ENCODE measurements around the gene UNC13A. TPM values are rescaled to one million over a fixed set of nuclear protein-coding genes. Genes with fewer than 3 reads are reported as not detected.
A peak's percentile ranks its signal among the peaks of the same experiment; 100 is the strongest.
"Not testable (repeated sequence)": the region's sequence is repeated elsewhere in the genome, so short reads cannot be mapped to it uniquely, and the experiment has no call there.

UNC13A gene
- total RNA-seq, 6 experiments from 2014 or later = 0.07 to 0.71 (median 0.21) TPM

DNA sequence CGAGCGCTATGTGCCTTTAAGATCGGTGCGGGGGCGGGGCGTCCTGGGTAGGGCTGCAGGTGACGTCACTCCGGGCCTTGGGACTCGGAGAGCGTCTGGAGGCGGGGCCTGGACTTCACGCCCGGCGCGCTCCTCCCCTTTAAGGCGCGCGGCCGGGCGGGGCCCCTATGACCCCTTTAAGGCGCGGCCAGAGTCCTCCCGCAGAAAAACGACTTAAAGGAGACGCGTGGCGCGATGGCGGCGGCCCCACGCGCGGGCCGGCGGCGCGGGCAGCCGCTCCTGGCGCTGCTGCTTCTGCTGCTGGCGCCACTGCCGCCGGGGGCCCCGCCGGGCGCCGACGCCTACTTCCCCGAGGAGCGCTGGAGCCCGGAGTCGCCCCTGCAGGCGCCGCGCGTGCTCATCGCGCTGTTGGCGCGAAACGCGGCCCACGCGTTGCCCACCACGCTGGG, 132.7 kb downstream of the UNC13A start, which contains the start of gene COLGALT1:
TSS of gene COLGALT1 (plus strand) at position 170 of the 449 bp plus-strand sequence. CDS start at position 235, 65 bp downstream.
- Mint-ChIP-seq H3K27me3 (ENCODE audit: insufficient read depth) (no peaks in the 10 kb centered on the region), H3K4me1 (ENCODE audit: low read depth) (peaks cover 38% of the 10 kb centered on the region), H3K9me3 (no peaks in the 10 kb centered on the region), H3K4me3 (peak within 1 kb of the TSS; percentile 91), H3K27ac (peak within 1 kb of the TSS; percentile 69), H3K36me3 (ENCODE audit: low read depth) (peaks cover 6% of the 10 kb centered on the region; the same call in 1 of the 2 replicates)
- peak; percentile 87 for DNase-seq
- no peak for TF ChIP-seq CTCF (IDR thresholded peaks at IDR 0.05)

DNA sequence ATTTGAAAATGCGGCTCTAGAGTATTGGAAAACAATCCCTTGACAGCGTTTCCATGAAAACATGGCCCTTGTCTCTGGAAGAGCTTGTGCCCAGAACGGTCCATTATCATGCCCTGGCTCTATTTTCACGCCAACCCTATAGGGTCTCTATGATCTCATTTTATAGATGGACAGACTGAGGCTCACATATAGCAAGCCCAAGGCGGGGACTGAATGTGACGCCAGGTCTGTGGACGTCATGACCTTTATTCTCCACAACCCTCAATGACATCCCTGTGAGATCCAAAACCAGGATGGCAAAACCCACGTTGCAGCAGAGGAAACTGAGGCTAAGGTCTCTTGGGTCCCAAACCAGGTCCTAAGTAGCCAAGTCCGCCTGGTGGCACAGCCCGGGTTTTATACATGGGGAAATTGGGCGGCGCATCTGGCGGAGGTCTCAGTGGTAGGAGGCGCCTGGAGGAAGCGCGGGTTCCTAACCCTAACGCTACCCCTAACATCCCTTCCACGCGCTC, 133.1 kb downstream of the UNC13A start:
- Mint-ChIP-seq H3K36me3 (ENCODE audit: low read depth) (peaks cover 2% of the 10 kb centered on the region; the same call in 1 of the 2 replicates), H3K9me3 (no peaks in the 10 kb centered on the region)

DNA sequence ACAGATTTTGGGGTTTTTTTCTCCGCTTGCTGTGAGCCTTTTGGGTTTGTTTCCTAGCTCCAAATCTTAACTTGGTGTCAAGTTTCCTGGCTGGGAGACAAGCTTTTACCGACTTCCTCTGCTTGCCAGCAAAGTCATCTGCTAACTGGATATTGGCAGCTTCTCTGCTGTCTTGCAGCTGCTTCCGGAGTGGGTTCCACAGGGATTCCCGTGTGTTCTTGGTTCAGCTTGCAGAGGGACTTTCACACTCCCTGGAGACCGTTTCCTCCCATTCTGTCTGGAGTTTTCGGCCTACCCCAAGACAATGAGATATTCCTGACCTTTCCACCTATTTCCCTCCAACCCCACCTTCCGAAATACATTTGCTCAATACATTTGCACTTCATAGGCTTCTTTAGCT, 134.9 kb downstream of the UNC13A start:
- peak; percentile 82 for DNase-seq
- peaks cover 26% of the 10 kb centered on the region for H3K4me1 Mint-ChIP-seq (ENCODE audit: low read depth)
- peak overlapping the region; percentile 73 for H3K4me3 Mint-ChIP-seq
- H3K27ac Mint-ChIP-seq = peak overlapping the region; percentile 82
- H3K36me3 Mint-ChIP-seq (ENCODE audit: low read depth) = no peaks in the 10 kb centered on the region
- peaks cover 4% of the 10 kb centered on the region for H3K27me3 Mint-ChIP-seq (ENCODE audit: insufficient read depth)
- H3K9me3 Mint-ChIP-seq = no peaks in the 10 kb centered on the region
- no peak for TF ChIP-seq CTCF (IDR thresholded peaks at IDR 0.05)

More for the DNA sequence above, 133.1 kb downstream of the UNC13A start:
- no peaks in the 10 kb centered on the region for H3K27me3 Mint-ChIP-seq (ENCODE audit: insufficient read depth)
- peaks cover 34% of the 10 kb centered on the region for H3K4me1 Mint-ChIP-seq (ENCODE audit: low read depth)
- no peak for TF ChIP-seq CTCF (IDR thresholded peaks at IDR 0.05)
- DNase-seq = no peak
- H3K4me3 Mint-ChIP-seq = peak overlapping the region; percentile 70
- peak overlapping the region; percentile 42; the same call in 1 of the 2 replicates for H3K27ac Mint-ChIP-seq

- not testable (repeated sequence) for H3K27ac Mint-ChIP-seq
- H3K4me1 Mint-ChIP-seq (ENCODE audit: low read depth) = peaks cover 26% of the 10 kb centered on the region
These were observed 135.4 kb downstream of the UNC13A start for GRCh38 chr19:17552735-17553134.

More at GRCh38 chr19:17552735-17553134, 135.4 kb downstream of the UNC13A start:
- not testable (repeated sequence) for H3K27me3 Mint-ChIP-seq (ENCODE audit: insufficient read depth); H3K36me3 Mint-ChIP-seq (ENCODE audit: low read depth); DNase-seq; H3K9me3 Mint-ChIP-seq
- peak overlapping the region; percentile 73; the same call in 1 of the 2 replicates for H3K4me3 Mint-ChIP-seq

Other genes with a start within 250 kb of the UNC13A start
- not detected for gene TMEM221, start 239.7 kb downstream of the UNC13A start, total RNA-seq (2021; fragmentation: NEBNext Ultra II Directional; extraction: Animal tissue kit (Norgen Biotek cat#: 25700))
- not detected for gene NXNL1, start 227.4 kb downstream of the UNC13A start, total RNA-seq (2021; fragmentation: NEBNext Ultra II Directional; extraction: Animal tissue kit (Norgen Biotek cat#: 25700))
- gene SLC27A1, start 217.8 kb downstream of the UNC13A start, total RNA-seq (2021; fragmentation: NEBNext Ultra II Directional; extraction: Animal tissue kit (Norgen Biotek cat#: 25700)) = 10 to 100 TPM; 11.5 to 14.9 (median 13.6) TPM
- 100 to 1,000 TPM in 1 of 6 experiments, 10 to 100 TPM in 5; 90.6 to 101 (median 95.2) TPM for gene PGLS, start 176.7 kb downstream of the UNC13A start, total RNA-seq (2021; fragmentation: NEBNext Ultra II Directional; extraction: Animal tissue kit (Norgen Biotek cat#: 25700))
- 100 to 1,000 TPM; 102 to 115 (median 106) TPM for gene COLGALT1, start 132.7 kb downstream of the UNC13A start, total RNA-seq (2021; fragmentation: NEBNext Ultra II Directional; extraction: Animal tissue kit (Norgen Biotek cat#: 25700))
- 10 to 100 TPM; 56.0 to 77.9 (median 68.2) TPM for gene MAP1S, start 31.1 kb upstream of the UNC13A start, total RNA-seq (2021; fragmentation: NEBNext Ultra II Directional; extraction: Animal tissue kit (Norgen Biotek cat#: 25700))
- gene FCHO1, start 63.1 kb upstream of the UNC13A start, total RNA-seq (2021; fragmentation: NEBNext Ultra II Directional; extraction: Animal tissue kit (Norgen Biotek cat#: 25700)) = 1 to 10 TPM in 1 of 6 experiments, under 1 TPM in 5; 0.31 to 1.1 (median 0.40) TPM
- gene B3GNT3, start 106.8 kb upstream of the UNC13A start, total RNA-seq (2021; fragmentation: NEBNext Ultra II Directional; extraction: Animal tissue kit (Norgen Biotek cat#: 25700)) = not detected
- gene INSL3, start 133.2 kb upstream of the UNC13A start, total RNA-seq (2021; fragmentation: NEBNext Ultra II Directional; extraction: Animal tissue kit (Norgen Biotek cat#: 25700)) = not detected
- under 1 TPM; 0.30 to 1.00 (median 0.40) TPM for gene JAK3, start 159.6 kb upstream of the UNC13A start, total RNA-seq (2021; fragmentation: NEBNext Ultra II Directional; extraction: Animal tissue kit (Norgen Biotek cat#: 25700))
- 1,000 to 10,000 TPM; 1,774 to 2,038 (median 1,892) TPM for gene RPL18A, start 171.6 kb upstream of the UNC13A start, total RNA-seq (2021; fragmentation: NEBNext Ultra II Directional; extraction: Animal tissue kit (Norgen Biotek cat#: 25700))
- gene SLC5A5, start 183.6 kb upstream of the UNC13A start, total RNA-seq (2021; fragmentation: NEBNext Ultra II Directional; extraction: Animal tissue kit (Norgen Biotek cat#: 25700)) = not detected
- gene CCDC124, start 244.7 kb upstream of the UNC13A start, total RNA-seq (2021; fragmentation: NEBNext Ultra II Directional; extraction: Animal tissue kit (Norgen Biotek cat#: 25700)) = 100 to 1,000 TPM in 4 of 6 experiments, 10 to 100 TPM in 2; 86.3 to 115 (median 103) TPM

Measured in HFFc6 (cell line).